Testis (tissue), 2 donors: ENCODE data around the gene HYAL1.

Experiments used
- POLR2A ChIP-seq: fragments of 450-650 bp; IDR thresholded peaks from one replicate; pipeline ENCODE4 v1.6.1; 2017; ENCODE audit warnings: antibody characterized with exemption, mild to moderate bottlenecking, moderate library complexity
- TF ChIP-seq, protein P1 (sequence below), 3 experiments: fragments of 450-650 bp in 2 of 3; fragments of 200-600 bp in 1 of 3; sonication (generic) in 1 of 3; IDR thresholded peaks; one replicate each; pipeline ENCODE4 v1.5.1; 2016 to 2019; ENCODE audit warnings: antibody characterized with exemption in 3 of 3, mild to moderate bottlenecking in 2 of 3, moderate library complexity in 1 of 3

DNA sequence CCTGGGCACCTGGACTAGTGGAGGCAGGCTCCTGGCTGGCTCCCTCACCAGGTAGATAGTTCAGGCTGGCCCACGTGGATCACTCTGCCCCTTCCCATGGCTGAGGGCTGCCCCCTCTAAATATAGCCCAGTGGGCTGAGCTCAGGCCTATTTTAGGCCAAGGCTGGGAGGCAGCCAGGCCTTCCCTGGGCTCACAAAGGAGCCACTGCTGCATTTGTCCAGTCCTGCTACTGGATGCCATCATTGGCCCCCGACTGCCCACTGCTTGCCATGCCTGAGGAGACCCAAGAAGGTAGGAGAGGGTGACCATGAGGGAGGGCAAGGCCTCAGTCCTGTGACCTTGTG lies 24.5 kb downstream of the HYAL1 start, which contains the start of gene LSMEM2:
- TF ChIP-seq, protein P1, sequence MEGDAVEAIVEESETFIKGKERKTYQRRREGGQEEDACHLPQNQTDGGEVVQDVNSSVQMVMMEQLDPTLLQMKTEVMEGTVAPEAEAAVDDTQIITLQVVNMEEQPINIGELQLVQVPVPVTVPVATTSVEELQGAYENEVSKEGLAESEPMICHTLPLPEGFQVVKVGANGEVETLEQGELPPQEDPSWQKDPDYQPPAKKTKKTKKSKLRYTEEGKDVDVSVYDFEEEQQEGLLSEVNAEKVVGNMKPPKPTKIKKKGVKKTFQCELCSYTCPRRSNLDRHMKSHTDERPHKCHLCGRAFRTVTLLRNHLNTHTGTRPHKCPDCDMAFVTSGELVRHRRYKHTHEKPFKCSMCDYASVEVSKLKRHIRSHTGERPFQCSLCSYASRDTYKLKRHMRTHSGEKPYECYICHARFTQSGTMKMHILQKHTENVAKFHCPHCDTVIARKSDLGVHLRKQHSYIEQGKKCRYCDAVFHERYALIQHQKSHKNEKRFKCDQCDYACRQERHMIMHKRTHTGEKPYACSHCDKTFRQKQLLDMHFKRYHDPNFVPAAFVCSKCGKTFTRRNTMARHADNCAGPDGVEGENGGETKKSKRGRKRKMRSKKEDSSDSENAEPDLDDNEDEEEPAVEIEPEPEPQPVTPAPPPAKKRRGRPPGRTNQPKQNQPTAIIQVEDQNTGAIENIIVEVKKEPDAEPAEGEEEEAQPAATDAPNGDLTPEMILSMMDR (IDR thresholded peaks at IDR 0.05), result no peak
- TF ChIP-seq POLR2A, result no peak
